T follicular helper cell (primary cell): ENCODE measurements around the gene IFIT1B.
"Not testable (repeated sequence)": the region's sequence is repeated elsewhere in the genome, so short reads cannot be mapped to it uniquely, and the experiment has no call there.

ENCODE experiments used
- DNase-seq: peaks from one replicate; pipeline ENCODE4 v3.0.0-alpha.2; 2020; ENCODE audit warnings: low read depth
- total RNA-seq, 2 experiments: gene quantifications; one replicate each; lab custom pipeline; 2026; lab: John Stamatoyannopoulos, UW

Gene IFIT1B
- 0 to 0.06 reads per million in 2 experiments for total RNA-seq

GRCh38 chr10:89377705-89378637, at the start of gene IFIT1B:
Gene IFIT1B, plus strand, starts transcription at chr10:89378056. Its CDS starts 80 bp downstream, at chr10:89378136.
- no peak for DNase-seq

- DNase-seq, result no peak
Observed at GRCh38 chr10:89329151-89329550, 48.7 kb upstream of the IFIT1B start.

GRCh38 chr10:89330014-89330413, 47.8 kb upstream of the IFIT1B start:
- not testable (repeated sequence) for DNase-seq

GRCh38 chr10:89330537-89331212, 47.2 kb upstream of the IFIT1B start:
- DNase-seq, result no peak

GRCh38 chr10:89331487-89332122, 46.3 kb upstream of the IFIT1B start:
- DNase-seq, result not testable (repeated sequence)

- no peak for DNase-seq
Observed at GRCh38 chr10:89332123-89332633, 45.7 kb upstream of the IFIT1B start.

- DNase-seq, result no peak
Observed at GRCh38 chr10:89335226-89335625, 42.6 kb upstream of the IFIT1B start.

- DNase-seq, result no peak
Observed at GRCh38 chr10:89336241-89336640, 41.6 kb upstream of the IFIT1B start.

GRCh38 chr10:89337484-89337883, 40.4 kb upstream of the IFIT1B start:
- no peak for DNase-seq

- DNase-seq, result no peak
Observed at GRCh38 chr10:89338713-89339112, 39.1 kb upstream of the IFIT1B start.

- DNase-seq, result no peak
Observed at GRCh38 chr10:89339875-89340274, 38.0 kb upstream of the IFIT1B start.

- no peak for DNase-seq
Observed at GRCh38 chr10:89341649-89342048, 36.2 kb upstream of the IFIT1B start.

- DNase-seq, result no peak
Observed at GRCh38 chr10:89342206-89342958, 35.5 kb upstream of the IFIT1B start.

- DNase-seq, result no peak
Observed at GRCh38 chr10:89343089-89343767, 34.6 kb upstream of the IFIT1B start.

GRCh38 chr10:89344156-89344555, 33.7 kb upstream of the IFIT1B start:
- no peak for DNase-seq

- DNase-seq, result no peak
Observed at GRCh38 chr10:89345367-89346000, 32.4 kb upstream of the IFIT1B start.

- no peak for DNase-seq
Observed at GRCh38 chr10:89346405-89347254, 31.2 kb upstream of the IFIT1B start.

- DNase-seq, result no peak
Observed at GRCh38 chr10:89347701-89348457, 30.0 kb upstream of the IFIT1B start.

- no peak for DNase-seq
Observed at GRCh38 chr10:89348481-89348880, 29.4 kb upstream of the IFIT1B start.
